Activated CD8-positive, alpha-beta T cell treated with anti-CD3 and anti-CD28 coated beads for 36 hours (primary cell): Measurements from ENCODE around the gene GRK4. TPM values are rescaled to one million over a fixed set of nuclear protein-coding genes. Genes with fewer than 3 reads are reported as not detected.
"Not testable (repeated sequence)": the region's sequence is repeated elsewhere in the genome, so short reads cannot be mapped to it uniquely, and the experiment has no call there.

ENCODE experiments used
- ATAC-seq: fragments of 200-7000 bp; cut with Tn5 transposase; one replicate; pipeline ENCODE4 v1.10.0; 2021; ENCODE audit warnings: mild to moderate bottlenecking, moderate library complexity
- CTCF ChIA-PET: fragments of 350-600 bp; sonication (Branson Sonifier 250); formaldehyde crosslinking; loops from one replicate; lab custom pipeline; 2021; ENCODE audit warnings: antibody characterized with exemption; lab: Charles Lee
- POLR2A ChIA-PET: fragments of 350-600 bp; sonication (Branson Sonifier 250); formaldehyde crosslinking; loops from one replicate; lab custom pipeline; 2021; ENCODE audit warnings: antibody characterized with exemption; lab: Charles Lee
- DNase-seq: peaks from one replicate; pipeline ENCODE4 v3.0.0-alpha.2; 2020
- H3K27ac Mint-ChIP-seq: one replicate; pipeline ENCODE4 v1.8.0; 2021; ENCODE audit warnings: mild to moderate bottlenecking, mixed read lengths
- H3K27me3 Mint-ChIP-seq: one replicate; pipeline ENCODE4 v1.8.0; 2021; ENCODE audit warnings: mixed read lengths
- H3K36me3 Mint-ChIP-seq: one replicate; pipeline ENCODE4 v1.8.0; 2021; ENCODE audit warnings: low read depth, mixed read lengths
- H3K4me1 Mint-ChIP-seq: one replicate; pipeline ENCODE4 v1.8.0; 2021; ENCODE audit warnings: low read depth, mixed read lengths
- H3K4me3 Mint-ChIP-seq: one replicate; pipeline ENCODE4 v1.8.0; 2021; ENCODE audit warnings: mild to moderate bottlenecking, moderate library complexity, mixed read lengths
- H3K9me3 Mint-ChIP-seq: one replicate; pipeline ENCODE4 v1.8.0; 2021; ENCODE audit warnings: mixed read lengths
- CTCF ChIP-seq: fragments of 200-600 bp; IDR thresholded peaks from one replicate; pipeline ENCODE4 v1.8.0; 2022; ENCODE audit warnings: antibody characterized with exemption, mild to moderate bottlenecking
- intact Hi-C: fragments of 100-400 bp; cut with micrococcal nuclease; formaldehyde crosslinking; loops from one replicate; pipeline ENCODE4 v1.10.0; 2022
- total RNA-seq, 2 experiments: library from RNA; stranded (reverse); gene quantifications; one replicate each; pipeline ENCODE4 v1.2.3, GENCODE V29; 2021

GRK4 gene
- total RNA-seq: 1 to 10 TPM; 2.8 to 3.0 TPM

GRCh38 chr4:2963175-2963965 lies at the start of gene GRK4, which contains the start of gene NOP14:
GRK4 (plus strand) TSS chr4:2963571; CDS start chr4:2964071, 500 bp downstream.
NOP14 (minus strand) TSS chr4:2963406; CDS start chr4:2963319, 87 bp downstream.
- peak within 1 kb of the TSS; percentile 83 for H3K4me3 Mint-ChIP-seq

GRCh38 chr4:2914256-2915126 lies 48.9 kb upstream of the GRK4 start:
- intact Hi-C loops: no loop called here
- no peak for TF ChIP-seq CTCF
- Mint-ChIP-seq H3K27ac (peak overlapping the region; percentile 6), H3K4me1 (peaks cover 25% of the 10 kb centered on the region), H3K4me3 (no peak overlapping the region), H3K36me3 (peaks cover 46% of the 10 kb centered on the region), H3K9me3 (no peaks in the 10 kb centered on the region), H3K27me3 (no peaks in the 10 kb centered on the region)
- POLR2A ChIA-PET: interaction anchor here (0.6 to 1.3 kb wide), 2 partner anchors 17 to 515 kb away, joined by 3 to 4 read pairs; no protein-coding TSS in a partner anchor
- peak; percentile 60 for DNase-seq
- peak; percentile 74 for ATAC-seq
- CTCF ChIA-PET: no interaction called here

More at GRCh38 chr4:2963175-2963965, at the start of gene GRK4, which contains the start of gene NOP14:
- Mint-ChIP-seq H3K27ac (peak within 1 kb of the TSS; percentile 94), H3K36me3 (peaks cover 23% of the 10 kb centered on the region), H3K27me3 (no peaks in the 10 kb centered on the region), H3K4me1 (peaks cover 32% of the 10 kb centered on the region), H3K9me3 (no peaks in the 10 kb centered on the region)
- peak; percentile 89 for ATAC-seq
- POLR2A ChIA-PET: interaction anchor here (0.8 to 2.2 kb wide), 9 partner anchors 9 to 495 kb away, joined by 3 to 8 read pairs (median 5); partner anchors contain the start of genes HTT and RNF4
- peak; percentile 99 for DNase-seq
- intact Hi-C loops: loop anchor here (2.0 kb wide), 1 partner anchor 27 kb away; no protein-coding TSS in a partner anchor
- CTCF ChIA-PET: interaction anchor here (0.8 to 1.9 kb wide), 8 partner anchors 9 to 207 kb away, joined by 3 to 18 read pairs (median 5); partner anchors contain the start of gene TNIP2
- TF ChIP-seq CTCF: no peak

DNA sequence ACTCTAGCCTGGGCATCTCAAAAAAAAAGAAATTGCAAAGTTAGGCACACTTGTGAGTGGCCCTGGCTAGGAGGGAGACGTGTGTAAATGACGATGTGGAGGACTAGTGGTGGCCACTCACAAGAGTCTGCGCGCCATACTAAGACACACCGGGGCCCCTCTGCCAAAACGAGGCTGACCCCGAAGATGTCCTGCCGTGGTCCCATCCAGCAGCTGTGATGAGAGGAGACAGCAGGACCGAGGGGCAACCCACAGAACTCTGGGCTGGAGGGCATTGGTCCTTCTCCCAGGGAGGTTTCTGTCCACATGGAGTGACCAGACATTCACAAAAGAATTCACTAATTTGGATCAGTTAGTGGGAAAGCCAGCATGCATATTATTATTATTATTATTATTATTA lies 47.6 kb upstream of the GRK4 start:
- DNase-seq (no peak), ATAC-seq (no peak)
- Mint-ChIP-seq H3K9me3 (no peaks in the 10 kb centered on the region), H3K4me3 (no peak overlapping the region), H3K36me3 (peaks cover 53% of the 10 kb centered on the region), H3K27me3 (no peaks in the 10 kb centered on the region), H3K4me1 (peaks cover 35% of the 10 kb centered on the region), H3K27ac (no peak overlapping the region)
- ChIA-PET POLR2A (no interaction called here), CTCF (no interaction called here)
- TF ChIP-seq CTCF: no peak
- intact Hi-C loops: no loop called here

GRCh38 chr4:2916696-2917095 lies 46.7 kb upstream of the GRK4 start:
- POLR2A ChIA-PET, H3K27ac Mint-ChIP-seq, DNase-seq: not testable (repeated sequence)

GRCh38 chr4:2918300-2918699 lies 45.1 kb upstream of the GRK4 start:
- CTCF ChIA-PET, H3K4me3 Mint-ChIP-seq, intact Hi-C loops: not testable (repeated sequence)

More at GRCh38 chr4:2916696-2917095, 46.7 kb upstream of the GRK4 start:
- ATAC-seq, H3K9me3 Mint-ChIP-seq, CTCF ChIA-PET, H3K27me3 Mint-ChIP-seq, intact Hi-C loops, H3K4me3 Mint-ChIP-seq: not testable (repeated sequence)
- Mint-ChIP-seq H3K4me1 (peaks cover 42% of the 10 kb centered on the region), H3K36me3 (peaks cover 55% of the 10 kb centered on the region)

DNA sequence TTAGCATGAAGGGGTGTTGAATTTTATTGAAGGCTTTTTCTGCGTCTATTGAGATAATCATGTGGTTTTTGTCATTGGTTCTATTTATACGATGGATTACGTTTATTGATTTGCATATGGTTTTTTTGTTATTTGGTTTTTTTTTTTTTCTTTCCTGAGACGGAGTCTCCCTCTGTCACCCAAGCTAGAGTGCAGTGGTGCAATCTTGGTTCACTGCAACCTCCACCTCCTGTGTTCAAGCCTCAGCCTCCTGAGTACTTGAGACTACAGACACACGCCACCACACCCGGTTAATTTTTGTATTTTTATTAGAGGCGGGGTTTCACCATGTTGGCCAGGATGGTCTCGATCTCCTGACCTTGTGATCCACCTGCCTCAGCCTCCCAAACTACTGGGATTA lies 44.7 kb upstream of the GRK4 start:
- DNase-seq, H3K27me3 Mint-ChIP-seq, H3K9me3 Mint-ChIP-seq, H3K4me3 Mint-ChIP-seq, ATAC-seq, intact Hi-C loops, H3K27ac Mint-ChIP-seq, CTCF ChIA-PET: not testable (repeated sequence)
- Mint-ChIP-seq H3K4me1 (peaks cover 62% of the 10 kb centered on the region), H3K36me3 (peaks cover 65% of the 10 kb centered on the region)
- POLR2A ChIA-PET: interaction anchor here (1.0 kb wide), 1 partner anchor 9 kb away, joined by 3 read pairs; no protein-coding TSS in a partner anchor

More at GRCh38 chr4:2918300-2918699, 45.1 kb upstream of the GRK4 start:
- POLR2A ChIA-PET, H3K27me3 Mint-ChIP-seq, ATAC-seq, DNase-seq, H3K27ac Mint-ChIP-seq, H3K9me3 Mint-ChIP-seq: not testable (repeated sequence)
- Mint-ChIP-seq H3K36me3 (peaks cover 61% of the 10 kb centered on the region), H3K4me1 (peaks cover 58% of the 10 kb centered on the region)

DNA sequence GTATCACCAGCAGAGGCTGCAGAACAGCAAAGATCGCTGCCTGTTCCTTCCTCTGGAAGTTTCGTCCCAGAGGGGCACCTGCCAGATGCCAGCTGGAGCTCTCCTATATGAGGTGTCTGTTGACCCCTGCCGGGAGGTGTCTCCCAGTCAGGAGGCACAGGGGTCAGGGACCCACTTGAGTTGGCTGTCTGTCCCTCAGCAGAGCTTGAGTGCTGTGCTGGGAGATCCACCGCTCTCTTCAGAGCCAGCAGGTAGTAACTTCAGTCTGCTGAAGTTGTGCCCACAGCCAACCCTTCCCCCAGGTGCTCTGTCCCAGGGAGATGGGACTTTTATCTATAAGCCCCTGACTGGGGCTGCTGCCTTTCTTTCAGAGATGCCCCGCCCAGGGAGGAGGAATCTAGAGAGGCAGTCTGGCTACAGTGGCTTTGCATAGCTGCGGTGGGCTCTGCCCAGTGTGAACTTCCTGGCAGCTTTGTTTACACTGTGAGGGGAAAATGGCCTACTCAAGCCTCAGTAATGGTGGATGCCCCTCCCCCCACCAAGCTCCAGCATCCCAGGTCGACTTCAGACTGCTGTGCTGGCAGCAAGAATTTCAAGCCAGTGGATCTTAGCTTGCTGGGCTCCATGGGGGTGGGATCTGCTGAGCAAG lies 40.8 kb upstream of the GRK4 start:
- H3K4me3 Mint-ChIP-seq, H3K27me3 Mint-ChIP-seq, ATAC-seq, intact Hi-C loops, H3K9me3 Mint-ChIP-seq: not testable (repeated sequence)
- Mint-ChIP-seq H3K36me3 (peaks cover 43% of the 10 kb centered on the region), H3K27ac (peak overlapping the region; percentile 82), H3K4me1 (peaks cover 50% of the 10 kb centered on the region)
- ChIA-PET CTCF (interaction anchor here (1.2 kb wide), 1 partner anchor 16 kb away, joined by 4 read pairs; no protein-coding TSS in a partner anchor), POLR2A (interaction anchor here (0.8 to 1.7 kb wide), 2 partner anchors 13 to 111 kb away, joined by 5 read pairs; no protein-coding TSS in a partner anchor)
- DNase-seq: peak; percentile 63
